EL (cell line): ENCODE data around the gene KANSL1.
"Not testable (repeated sequence)": the region's sequence is repeated elsewhere in the genome, so short reads cannot be mapped to it uniquely, and the experiment has no call there.

Experiments
- DNase-seq: peaks from one replicate; pipeline ENCODE4 v3.0.0-alpha.2; 2016

The KANSL1 gene

GRCh38 chr17:46191322-46192188 lies 1.7 kb downstream of the KANSL1 start:
- DNase-seq, result peak; percentile 60

GRCh38 chr17:46190763-46191162 lies 2.5 kb downstream of the KANSL1 start:
- DNase-seq, result no peak

- DNase-seq, result not testable (repeated sequence)
These were observed 6.4 kb downstream of the KANSL1 start for GRCh38 chr17:46186827-46187235.

- DNase-seq, result no peak
These were observed 8.5 kb downstream of the KANSL1 start for GRCh38 chr17:46184696-46185095.

GRCh38 chr17:46183383-46183782 lies 9.8 kb downstream of the KANSL1 start:
- DNase-seq, result not testable (repeated sequence)

GRCh38 chr17:46182961-46183360 lies 10.3 kb downstream of the KANSL1 start:
- DNase-seq, result no peak

- no peak for DNase-seq
These were observed 11.3 kb downstream of the KANSL1 start for GRCh38 chr17:46181940-46182339.

- not testable (repeated sequence) for DNase-seq
These were observed 11.9 kb downstream of the KANSL1 start for GRCh38 chr17:46181316-46181715.

GRCh38 chr17:46180892-46181274 lies 12.3 kb downstream of the KANSL1 start:
- no peak for DNase-seq

GRCh38 chr17:46180185-46180891 lies 12.9 kb downstream of the KANSL1 start:
- DNase-seq, result not testable (repeated sequence)

GRCh38 chr17:46179375-46179999 lies 13.7 kb downstream of the KANSL1 start:
- no peak for DNase-seq

- DNase-seq, result peak; percentile 73
These were observed 14.5 kb downstream of the KANSL1 start for GRCh38 chr17:46178550-46179214.

GRCh38 chr17:46176975-46177374 lies 16.3 kb downstream of the KANSL1 start:
- DNase-seq, result no peak

- peak; percentile 63 for DNase-seq
These were observed 17.3 kb downstream of the KANSL1 start for GRCh38 chr17:46175891-46176290.

- no peak for DNase-seq
These were observed 20.1 kb downstream of the KANSL1 start for GRCh38 chr17:46173153-46173552.

- no peak for DNase-seq
These were observed 21.3 kb downstream of the KANSL1 start for GRCh38 chr17:46171939-46172338.

- DNase-seq, result no peak
These were observed 22.4 kb downstream of the KANSL1 start for GRCh38 chr17:46170639-46171429.

- DNase-seq, result no peak
These were observed 23.2 kb downstream of the KANSL1 start for GRCh38 chr17:46169913-46170638.

GRCh38 chr17:46167826-46168569 lies 25.2 kb downstream of the KANSL1 start:
- peak; percentile 88 for DNase-seq

GRCh38 chr17:46167267-46167666 lies 26.0 kb downstream of the KANSL1 start:
- no peak for DNase-seq
